Fibroblast of skin of left biceps (primary cell): ENCODE data around the gene NLRP12.
"Not testable (repeated sequence)": the region's sequence is repeated elsewhere in the genome, so short reads cannot be mapped to it uniquely, and the experiment has no call there.

Experiments used
- DNase-seq, 2 experiments: peaks; one replicate each; pipeline ENCODE4 v3.0.0-alpha.2; 2013; ENCODE audit warnings: low read depth in 2 of 2

Gene NLRP12

DNA sequence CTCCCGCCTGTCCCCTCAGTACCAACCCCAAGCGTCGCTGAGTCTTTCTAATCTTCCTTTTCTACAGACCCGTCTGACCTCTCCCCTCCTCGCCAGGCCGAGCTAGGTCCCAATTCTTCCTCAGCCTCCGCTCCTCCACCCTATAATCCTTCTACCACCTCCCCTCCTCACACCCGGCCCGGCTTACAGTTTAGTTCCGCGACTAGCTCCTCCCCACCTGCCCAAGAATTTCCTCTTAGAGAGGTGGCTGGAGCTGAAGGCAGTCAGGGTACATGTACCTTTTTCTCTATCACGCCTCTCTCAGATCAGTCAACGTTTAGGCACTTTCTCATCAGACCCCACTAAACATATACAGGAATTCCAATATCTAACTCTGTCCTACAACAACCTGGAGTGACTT, 8.7 kb upstream of the NLRP12 start:
- not testable (repeated sequence) for DNase-seq

DNA sequence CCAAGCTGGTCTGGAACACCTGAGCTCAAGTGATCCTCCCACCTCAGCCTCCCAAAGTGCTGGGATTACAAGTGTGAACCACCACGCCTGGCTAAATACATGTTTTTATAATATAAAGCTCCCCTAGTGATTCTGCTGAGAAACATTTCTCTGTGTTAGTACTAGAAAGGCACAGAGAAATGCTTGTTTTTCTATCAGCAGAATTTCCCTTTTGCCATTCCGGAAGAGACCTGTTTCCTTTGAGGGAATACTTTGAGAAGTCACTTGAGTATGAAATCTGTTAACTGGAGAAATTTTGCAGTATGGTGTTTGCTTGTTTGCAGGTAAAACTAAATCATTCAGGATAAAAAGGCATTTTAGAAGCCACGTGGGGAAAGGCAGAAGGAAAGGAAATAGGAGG, 4.4 kb upstream of the NLRP12 start:
- DNase-seq = no peak

DNA sequence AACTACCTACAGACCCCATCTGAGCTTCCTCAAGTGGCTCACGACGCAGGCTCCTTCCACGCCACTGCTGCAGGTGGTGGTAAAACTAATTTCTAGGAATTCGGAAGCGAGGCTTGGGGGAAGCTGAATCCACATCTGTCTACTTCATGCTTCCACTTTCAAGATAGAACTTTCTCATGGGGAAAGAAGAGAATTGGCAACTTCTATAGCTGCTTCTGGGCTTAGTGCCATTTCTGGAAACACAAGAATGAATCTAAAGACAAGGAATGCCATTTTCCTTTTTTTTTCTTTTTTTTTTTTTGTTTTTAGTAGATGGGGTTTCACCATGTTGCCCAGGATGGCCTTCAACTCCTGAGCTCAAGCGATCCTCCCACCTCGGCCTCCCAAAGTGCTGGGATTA, 2.8 kb upstream of the NLRP12 start:
- DNase-seq = peak in 1 of 2 experiments; percentile 22

DNA sequence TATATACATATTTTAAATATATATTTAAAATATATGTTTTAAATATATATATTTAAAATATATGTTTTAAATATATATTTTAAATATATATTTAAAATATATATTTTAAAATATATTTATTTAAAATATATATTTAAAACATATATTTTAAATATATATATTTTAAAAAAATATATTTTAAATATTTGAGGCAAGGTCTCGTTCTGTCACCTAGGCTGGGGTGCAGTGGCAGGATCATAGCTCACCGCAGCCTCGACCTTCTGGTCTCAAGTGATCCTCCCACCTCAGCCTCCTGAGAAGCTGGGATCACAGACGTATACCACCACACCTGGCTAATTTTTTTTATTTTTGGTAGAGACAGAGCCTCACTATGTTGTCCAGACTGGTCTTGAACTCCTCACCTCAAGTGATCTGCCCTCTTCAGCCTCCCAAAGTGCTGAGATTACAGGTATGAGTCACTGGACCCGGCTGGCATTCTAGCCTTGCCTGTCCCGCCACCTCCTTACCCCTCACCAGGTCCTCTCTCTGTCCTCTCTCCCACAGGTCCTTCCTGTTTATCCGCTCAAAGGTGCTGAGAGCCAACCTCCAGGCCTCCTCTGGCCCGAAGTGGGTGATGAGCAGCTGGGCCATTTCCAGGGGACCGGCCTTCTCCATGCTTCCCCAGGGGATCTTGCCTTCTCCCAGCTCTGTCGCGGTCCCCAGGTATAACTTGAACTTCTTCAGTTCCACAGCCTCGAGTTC, 564 bp downstream of the NLRP12 start:
- DNase-seq = no peak

DNA sequence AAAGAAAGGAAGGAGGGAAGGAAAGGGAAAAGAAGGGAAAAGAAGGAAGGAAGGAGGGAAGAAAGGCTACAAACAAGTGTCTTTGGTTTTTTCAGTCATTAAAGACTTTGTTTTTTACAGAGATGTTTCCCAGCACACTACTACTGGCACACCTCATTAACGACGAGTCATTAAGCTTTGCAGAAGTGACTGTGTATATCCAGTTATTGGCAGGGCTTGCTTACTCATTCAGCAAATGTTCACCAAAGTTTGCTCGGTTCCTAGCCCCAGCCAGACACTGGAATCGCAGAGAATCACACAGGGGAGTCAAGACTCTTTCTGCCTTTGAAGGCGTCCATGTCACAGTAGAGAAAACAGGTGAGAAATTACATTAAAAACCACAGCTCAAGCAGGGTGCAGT, 4.3 kb downstream of the NLRP12 start:
- DNase-seq = no peak

DNA sequence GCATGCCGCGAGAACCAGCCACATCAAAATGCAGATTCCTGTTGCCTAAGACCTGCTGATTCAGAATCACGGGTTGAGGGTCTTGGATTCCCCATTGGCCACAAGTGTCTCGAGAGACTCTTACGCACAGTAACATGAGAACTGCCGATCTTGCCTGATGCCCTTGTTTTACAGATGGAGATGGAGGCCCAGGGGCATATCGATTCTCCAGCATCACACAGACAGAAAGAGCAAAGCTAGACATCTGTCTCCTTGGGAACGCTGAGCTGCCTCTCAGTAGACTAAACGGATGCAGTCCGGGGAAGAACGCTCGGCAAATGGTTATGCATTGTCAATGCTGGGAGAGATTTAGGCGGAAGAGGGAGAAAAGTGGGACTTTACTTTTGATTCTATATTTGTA, 5.4 kb downstream of the NLRP12 start:
- no peak for DNase-seq

DNA sequence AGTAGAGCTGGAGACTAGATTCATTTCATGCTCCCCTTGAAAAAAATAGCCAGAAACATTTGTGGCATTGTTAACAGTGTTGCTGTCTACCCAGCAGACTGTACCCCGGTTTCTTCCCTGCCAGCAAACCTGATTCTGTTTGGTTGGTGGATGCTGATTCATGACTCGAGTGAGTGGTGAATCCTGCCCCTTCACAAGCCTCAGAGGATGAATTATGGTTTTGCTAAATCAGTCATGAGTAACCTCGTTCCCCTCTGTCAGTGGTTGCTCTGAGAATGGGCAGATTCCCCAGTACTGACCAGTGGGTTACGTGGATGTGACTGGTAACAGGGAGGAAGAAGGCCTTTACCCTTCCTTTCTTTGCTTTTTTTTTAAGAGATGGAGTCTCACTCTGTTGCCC, 10.1 kb downstream of the NLRP12 start:
- no peak for DNase-seq

DNA sequence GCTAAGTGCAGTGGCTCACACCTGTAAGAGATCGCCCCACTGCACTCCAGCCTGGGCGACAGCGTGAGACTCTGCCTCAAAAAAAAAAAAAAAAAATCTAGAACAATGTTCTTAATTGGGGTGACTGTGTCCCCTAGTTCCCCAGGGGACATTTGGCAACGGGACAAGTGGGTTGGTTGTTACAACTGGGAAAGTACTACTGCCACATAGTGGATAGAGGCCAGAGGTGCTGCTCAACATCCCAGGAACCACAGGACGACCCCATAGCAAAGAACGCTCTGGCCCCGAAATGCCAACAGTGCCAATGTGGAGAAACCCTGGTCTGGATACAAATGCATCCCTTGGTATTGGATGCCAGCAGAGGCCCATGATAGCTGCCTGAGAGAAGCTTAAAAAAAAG, 11.8 kb downstream of the NLRP12 start:
- no peak for DNase-seq

DNA sequence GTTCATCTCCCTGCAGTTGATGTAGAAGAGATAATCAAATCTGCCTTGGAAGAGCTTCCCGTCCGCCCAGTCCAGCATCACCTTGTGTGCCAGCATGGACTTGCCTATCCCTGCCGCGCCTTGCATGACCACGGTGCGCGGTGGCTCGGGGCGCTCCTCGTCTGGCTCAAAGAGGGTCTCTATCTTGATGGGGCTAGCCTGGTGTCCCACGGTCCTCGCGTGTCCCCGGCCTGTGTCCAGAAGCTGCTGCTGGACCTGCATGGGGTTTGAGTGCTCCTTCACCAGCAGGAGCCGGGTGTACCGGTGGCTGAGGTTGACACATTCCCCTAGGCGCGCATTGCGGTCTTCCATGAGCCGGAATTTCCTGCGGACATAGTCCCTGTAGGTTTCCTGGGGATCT, 13.2 kb downstream of the NLRP12 start:
- no peak for DNase-seq

DNA sequence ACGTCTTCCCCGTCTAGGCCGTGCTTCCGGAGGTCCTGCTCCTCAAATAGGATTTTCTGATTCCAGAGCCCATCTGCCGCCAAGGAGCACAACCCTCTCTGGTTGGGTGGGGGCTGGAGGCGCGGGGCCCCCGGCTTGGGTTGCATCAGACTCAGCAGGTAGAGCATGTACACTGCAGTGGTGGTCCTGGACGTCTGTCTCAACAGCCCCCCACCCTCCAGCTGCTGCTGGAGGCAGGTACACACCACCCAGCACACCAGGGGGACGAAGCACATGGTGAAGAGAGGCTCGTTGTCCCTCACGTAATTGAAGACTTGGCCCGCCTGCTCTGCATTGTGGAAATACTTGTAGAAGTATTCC, 13.9 kb downstream of the NLRP12 start:
- no peak for DNase-seq

DNA sequence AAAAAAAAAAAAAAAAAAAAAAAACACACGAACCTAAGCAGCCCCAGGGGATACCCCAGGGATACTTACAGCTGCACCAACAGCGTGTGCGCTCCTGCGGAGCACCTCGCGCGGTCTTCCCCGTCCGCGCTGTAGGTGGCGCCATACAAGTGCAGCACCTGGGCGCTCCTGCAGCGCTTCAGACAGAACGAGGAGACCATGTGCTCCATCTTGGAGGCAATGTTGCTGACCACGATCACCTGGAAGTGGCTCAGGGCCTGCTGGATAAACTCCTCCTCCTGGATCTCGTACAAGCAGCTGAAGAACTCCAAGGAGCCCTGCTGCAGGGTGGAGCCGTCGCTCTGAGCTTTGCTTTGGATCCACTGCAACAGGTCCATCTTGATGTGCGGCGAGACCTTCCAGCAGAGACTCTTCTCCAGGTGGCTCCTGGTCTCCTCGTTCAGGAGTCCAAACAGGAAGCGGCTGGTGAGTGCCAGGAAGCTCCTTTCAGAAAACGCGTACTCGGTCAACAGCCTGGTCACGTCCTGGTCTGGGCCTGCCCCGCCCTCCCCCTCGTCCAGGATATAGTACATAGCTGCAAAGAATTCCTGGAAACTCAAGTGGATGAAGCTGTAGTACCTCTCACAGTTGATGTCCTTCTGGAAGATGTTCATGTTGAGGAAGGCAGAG, 14.5 kb downstream of the NLRP12 start:
- DNase-seq = no peak

DNA sequence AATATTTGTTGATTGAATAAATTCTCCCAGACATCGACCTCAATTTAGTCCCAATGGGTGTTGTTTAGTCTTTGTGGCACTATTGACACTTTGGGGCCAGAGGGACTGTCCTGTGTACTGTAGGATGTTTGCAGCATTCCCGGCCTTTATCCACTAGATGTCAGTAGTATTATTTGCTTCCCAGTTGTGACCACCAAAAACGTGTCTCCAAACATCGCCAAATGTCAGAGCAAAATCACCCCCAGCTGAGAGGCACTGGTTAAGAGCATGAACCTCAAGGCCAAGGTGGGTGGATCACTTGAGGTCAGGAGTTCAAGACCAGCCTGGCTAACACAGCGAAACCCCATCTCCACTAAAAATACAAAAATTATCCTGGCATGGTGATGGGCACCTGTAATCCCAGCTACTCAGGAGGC, 15.4 kb downstream of the NLRP12 start:
- peak in 1 of 2 experiments; percentile 7 for DNase-seq

DNA sequence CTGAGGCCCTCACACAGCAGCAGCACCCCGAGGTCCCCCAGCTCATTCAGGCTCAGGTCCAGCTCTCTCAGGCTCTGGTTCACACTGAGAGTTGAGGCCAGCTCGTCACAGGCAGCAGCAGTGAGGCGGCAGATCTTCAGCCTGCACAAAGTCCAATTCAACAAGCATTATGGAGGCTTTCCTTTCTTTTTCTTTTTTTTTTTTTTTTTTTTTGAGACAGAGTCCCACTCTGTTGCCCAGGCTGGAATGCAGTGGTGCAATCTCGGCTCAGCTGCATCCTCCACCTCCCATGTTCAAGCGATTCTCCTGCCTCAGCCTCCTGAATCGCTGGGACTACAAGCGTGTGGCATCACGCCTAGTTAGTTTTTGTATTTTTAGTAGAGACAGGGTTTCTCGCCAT, 22.9 kb downstream of the NLRP12 start:
- DNase-seq = no peak

DNA sequence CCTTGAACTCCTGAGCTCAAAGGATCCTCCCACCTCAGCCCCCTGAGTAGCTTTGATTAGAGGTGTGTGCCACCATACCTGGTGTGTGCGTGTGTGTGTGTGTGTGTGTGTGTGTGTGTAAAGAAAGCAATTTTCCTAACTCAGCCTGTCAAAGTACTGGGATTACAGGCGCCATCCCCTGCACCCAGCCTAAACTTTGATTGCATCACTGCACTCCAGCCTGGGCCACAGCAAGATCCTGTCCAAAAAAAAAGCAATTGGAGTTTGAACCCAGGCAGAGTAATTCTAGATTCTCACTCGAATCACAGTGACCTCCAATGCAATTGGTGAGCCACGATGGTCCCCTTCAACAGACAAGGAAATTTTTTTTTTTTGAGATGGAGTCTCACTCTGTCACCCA, 29.1 kb downstream of the NLRP12 start:
- DNase-seq = no peak

DNA sequence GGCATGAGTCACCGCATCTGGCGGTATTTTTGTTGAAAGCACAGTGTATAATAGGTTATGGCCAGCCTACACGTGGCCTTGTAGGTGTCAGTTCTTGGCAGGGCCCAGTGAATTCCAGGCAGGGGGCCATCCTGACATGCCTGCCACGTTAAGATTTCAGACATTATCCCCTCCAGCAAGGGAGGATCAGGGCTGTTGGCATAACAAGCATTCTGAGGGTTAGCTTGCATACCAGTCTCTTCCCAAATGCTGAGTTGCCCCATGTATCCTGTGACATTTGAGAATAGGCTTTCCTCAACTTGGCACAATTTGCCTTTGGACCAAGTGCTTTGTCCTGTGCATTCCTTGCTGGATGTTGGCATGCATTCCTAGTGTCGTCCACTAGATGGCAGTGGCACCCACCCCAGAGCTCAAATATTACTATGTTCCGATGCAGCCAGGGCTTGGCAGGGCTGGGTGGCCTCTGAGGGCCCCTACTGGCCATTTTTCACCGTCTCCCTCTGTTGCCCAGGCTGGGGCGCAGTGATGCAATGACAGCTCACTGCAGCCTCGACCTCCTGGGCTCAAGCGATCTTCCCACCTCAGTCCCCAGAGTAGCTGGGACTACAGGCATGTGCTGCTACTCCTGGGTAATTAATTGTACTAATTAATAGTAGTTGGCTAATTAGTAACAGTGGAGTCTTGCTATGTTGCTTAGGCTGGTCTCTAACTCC, 31.2 kb downstream of the NLRP12 start:
- peak; percentile 48 to 54 for DNase-seq

DNA sequence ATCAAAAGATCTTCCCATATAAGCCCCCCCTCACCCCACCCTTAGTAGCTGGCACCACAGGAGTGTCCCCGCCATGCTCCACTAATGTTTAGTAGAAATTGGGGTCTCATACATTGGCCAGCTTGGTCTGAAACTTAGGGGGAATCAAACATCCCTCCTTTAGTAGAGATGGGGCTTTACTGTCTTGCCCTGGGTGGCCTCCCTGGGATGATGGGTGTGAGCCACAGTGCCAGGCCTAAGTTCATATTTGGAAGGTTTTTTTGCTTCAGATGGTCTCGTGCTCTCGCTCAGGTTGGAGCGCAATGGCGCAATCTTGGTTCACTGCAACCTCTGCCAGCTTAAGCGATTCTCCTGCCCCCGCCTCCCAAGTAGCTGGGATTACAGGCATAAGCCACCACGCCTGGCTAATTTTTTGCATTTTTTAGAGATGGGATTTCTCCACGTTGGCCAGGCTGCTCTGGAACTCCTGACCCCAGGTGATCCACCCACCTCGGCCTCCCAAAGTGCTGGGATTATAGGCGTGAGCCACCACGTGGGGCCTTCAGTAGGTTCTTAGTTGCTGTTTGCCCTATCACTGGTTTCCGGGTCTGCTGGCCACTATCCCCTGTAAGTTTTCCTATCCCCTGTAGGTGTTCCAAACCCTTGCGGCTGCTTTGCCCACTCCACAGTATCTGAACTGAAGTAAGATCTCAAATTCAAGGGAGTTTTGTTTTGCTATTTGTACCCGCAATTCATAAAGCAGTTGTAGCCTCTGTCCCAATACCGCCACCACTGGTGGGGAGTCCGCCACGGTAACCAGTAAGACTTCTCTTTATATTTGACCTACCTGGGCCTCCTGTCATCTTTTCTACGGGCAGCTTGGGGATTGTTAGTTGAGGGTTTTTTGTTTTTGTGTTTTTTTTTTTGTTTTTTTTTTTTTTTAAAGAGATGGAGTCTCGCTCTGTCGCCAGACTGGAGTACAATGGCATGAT, 34.1 kb downstream of the NLRP12 start:
- no peak for DNase-seq

DNA sequence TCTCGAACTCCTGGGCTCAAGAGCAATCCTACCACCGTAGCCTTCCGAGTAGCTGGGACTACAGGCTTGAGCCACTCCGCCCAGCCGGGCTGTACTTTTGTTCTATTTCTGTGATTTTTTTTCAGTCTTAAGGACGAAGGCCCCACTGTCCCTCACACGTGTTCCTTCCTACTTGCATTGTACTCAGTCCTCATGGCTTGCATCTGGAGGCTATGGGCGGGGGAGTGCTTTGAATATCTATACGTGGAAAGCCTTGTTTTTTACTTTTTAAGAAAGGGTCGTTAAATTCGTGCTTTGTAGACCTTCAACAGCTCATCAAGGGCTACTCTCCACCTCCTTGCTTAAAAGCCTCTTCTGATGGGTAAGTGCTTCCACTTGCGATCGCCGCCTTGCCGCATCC, 36.8 kb downstream of the NLRP12 start:
- no peak for DNase-seq

DNA sequence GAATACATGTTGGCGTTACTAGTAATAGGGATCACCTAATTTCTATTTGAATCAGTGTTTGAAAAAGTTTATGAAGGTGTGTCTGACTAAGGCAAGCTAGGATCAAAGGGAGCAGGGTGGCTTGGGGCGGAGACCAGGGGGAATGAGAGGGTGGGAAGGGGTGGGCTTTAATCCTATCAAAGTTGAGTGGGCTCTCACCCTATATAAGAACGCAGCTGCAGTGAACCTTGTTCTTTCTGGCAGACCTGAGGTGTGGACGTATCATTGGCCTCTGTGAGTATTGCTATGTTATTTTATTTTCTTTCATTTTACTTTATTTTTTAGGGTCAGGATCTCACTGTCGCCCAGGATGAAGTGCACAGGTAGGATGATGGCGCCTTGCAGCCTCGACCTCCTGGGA, 37.4 kb downstream of the NLRP12 start:
- DNase-seq = no peak

DNA sequence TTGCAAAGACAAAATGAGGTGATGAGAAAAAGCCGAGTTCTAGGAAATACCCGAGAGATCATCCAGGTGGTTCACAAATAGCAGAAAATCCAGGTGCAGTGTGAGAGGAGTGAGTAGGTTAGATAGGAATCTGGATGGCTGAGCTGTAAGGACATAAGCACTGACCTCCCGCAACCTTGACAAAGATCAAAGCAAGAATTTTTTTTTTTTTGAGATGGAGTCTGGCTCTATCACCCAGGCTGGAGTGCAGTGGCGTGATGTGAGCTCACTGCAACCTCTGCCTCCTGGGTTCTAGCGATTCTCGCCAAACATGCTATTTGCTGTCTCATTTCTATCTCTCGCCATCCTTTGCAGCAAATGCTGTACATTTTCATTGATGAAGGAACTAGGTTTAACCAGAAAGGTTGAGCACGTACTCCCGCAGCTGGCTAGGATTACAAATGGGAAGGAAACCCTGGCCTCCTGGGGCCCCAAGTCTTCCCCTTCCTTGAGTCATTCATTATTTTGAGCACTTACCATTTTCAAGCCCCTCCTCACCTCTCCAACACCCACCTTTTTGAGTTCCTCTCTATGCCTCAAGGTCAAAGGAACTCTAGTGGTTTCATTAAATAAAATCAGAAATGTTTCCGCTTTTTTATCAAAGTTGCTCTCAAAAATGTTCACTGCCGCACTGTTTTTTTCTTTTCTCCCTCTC, 38.8 kb downstream of the NLRP12 start:
- DNase-seq = no peak

DNA sequence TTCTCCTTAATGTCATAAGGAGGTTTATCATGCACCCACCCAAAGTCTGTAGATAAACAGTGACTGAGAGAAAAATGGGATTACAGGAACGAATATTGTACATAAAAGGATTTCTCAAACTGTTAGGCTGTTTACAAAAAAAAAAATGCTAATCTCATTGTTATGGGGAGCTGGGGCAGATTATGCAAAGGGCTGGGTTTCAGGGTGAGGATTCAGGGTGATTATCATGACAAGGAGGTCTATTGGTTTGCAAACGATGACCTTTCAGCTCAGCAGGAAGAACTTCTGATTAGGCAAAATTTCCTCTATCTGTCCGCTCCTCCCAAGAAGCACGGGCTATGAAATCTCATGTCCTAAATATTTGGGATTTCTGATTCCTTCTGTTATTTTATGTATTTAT, 41.4 kb downstream of the NLRP12 start:
- DNase-seq = no peak

DNA sequence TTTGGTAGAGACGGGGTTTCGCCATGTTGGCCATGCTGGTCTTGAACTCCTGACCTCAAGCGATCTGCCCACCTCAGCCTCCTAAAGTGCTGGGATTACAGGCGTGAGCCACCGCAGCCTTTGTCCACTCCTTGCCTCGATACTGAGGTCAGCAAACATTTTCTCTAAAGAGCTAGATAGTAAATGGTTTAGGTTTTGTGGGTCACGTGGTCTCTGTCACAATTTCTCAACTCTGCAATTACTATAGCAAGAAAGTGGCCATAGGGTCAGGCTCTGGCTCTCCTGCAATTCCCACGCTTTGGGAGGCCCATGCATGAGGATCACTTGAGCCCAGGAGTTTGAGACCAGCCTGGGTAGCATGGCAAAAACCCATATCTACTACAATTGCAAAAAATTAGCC, 42.8 kb downstream of the NLRP12 start:
- DNase-seq = not testable (repeated sequence)
